GM18519 (cell line): ENCODE measurements around the gene ZNF44.
"Not testable (repeated sequence)": the region's sequence is repeated elsewhere in the genome, so short reads cannot be mapped to it uniquely, and the experiment has no call there.

Source experiments
- ATAC-seq: cut with Tn5 transposase; IDR thresholded peaks from one replicate; pipeline ENCODE4 v1.9.1; 2021; ENCODE audit warnings: mild to moderate bottlenecking, moderate library complexity; ENCODE audit not compliant: unreplicated experiment, low FRiP score

Gene ZNF44

DNA sequence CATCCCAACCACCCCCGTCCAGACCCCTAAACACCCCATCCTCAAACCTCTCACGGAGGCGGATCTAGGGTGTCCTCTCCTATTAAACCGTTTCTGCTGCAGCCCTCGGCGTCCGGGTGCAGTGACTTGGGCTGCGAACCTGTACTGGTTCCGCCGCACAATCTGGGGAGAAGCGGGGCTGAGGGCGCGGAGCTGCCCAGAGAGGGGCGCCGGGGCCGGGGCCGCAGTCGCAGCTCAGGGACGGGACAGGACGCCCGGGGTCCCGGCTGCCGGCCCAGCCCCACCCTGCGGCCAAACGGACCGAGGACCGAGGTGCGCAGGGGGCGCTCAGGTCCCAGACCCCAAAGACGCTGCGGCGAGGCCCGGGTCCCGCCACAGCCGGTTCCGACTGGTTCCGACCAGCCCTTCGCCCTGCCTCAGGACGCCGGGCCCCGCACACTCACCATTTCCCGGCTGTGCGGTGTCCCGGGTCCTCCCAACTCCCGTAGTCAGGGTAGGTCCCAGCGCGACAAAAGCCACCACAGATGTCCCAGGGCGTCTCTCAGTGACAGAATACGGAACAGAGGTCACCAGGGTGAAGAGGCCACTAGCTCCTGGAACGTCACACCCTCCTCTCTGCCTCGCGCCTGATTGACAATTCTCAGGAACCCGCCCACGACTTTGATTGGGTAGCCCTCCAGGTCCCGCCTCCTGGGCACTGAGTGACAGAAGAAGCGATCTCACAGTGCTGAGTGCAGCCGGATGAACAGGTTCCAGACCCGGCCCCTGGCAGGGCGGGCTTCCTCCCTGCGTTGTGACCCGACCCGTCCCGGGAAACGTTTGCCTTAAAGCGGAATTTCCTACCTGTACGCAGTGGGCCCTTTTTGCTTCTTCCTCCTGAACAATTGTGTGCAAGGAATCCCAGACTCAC, at the start of gene ZNF44:
Gene ZNF44, minus strand, starts transcription at position 635 of the 910 bp plus-strand sequence. Its CDS starts 189 bp downstream, at position 446.
- peak; percentile 84 for ATAC-seq

DNA sequence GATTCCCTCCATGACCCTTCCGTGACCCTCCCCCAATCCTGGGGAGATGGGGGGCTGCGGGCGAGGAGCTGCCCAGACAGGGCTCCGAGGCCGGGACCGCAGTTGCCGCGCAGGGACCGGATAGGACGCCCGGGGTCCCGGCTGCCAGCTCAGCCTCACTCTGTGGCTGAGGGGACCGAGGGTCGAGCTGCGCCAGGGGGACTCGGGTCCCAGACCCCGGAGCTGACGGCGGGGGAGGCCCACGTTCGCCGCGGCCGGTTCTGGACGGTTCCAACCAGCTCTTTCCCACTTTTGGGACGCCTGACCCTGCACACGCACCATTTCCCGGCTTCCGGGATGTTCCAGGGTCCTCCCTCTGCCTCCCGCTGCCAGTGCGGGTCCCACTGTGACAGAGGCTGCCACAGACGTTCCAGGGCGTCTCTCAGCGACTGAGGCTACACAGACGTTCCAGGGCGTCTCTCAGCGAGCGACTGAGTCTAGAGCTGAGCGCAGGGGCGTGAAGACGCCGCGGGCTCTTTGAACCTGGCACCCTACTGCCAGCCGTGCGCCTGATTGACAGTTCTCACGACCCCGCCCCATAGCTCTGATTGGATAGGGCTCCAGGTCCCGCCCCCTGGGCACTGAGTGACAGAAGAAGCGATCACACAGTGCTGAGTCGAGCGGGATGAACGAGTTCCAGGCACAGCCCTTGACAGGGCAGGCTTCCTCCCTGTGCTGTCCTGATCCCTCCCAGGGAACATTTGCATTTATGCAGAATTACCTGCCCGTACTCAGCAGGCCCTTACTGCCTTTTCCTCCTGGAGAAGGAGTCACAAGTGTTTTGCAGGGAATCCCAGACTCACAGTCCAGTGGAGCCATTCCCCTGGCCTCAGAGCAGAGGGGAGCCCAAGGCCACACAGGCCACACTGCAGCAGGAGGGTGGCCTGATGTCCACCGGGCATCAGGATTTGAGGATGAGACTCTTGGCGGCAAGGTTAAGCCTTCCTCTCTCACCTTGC, 38.8 kb upstream of the ZNF44 start, which contains the start of gene ZNF563:
Gene ZNF563, minus strand, starts transcription at position 472 of the 998 bp plus-strand sequence. Its CDS starts 151 bp downstream, at position 321.
- peak; percentile 75 for ATAC-seq

DNA sequence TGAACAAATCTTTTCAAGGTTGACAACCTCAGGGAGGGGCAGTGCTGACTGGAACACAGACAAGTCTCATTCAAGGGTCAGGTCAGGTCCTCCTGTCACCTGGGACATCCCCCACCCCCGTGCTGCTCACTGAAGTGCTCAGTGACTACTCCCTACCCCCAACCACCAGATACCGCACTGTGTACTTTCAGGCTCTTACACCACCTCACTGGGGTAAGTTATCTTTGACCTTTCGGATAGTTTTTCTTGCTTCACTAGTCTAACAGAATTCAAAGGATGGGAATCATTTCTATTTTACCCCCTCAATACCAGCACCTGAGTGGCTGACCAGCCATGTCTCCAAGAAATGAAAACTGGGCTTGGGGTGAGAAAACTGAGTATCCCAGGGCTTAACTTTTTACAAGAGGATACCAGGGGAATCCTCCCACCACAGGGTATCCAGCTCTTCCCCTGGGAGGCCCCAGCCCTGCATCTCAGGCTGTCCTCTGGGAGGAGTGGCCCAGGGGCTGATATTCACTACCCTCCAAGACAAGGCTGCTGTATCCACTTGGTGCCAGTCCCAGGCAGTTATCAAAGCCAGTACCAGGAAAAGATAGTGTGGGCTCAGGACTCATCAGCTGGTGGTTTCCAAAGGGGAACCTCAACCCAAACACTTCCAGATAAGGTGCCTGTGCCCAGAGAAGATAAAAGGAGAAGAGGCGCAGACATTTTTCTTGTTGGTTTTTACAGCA, 36.7 kb upstream of the ZNF44 start:
- ATAC-seq, result no peak

DNA sequence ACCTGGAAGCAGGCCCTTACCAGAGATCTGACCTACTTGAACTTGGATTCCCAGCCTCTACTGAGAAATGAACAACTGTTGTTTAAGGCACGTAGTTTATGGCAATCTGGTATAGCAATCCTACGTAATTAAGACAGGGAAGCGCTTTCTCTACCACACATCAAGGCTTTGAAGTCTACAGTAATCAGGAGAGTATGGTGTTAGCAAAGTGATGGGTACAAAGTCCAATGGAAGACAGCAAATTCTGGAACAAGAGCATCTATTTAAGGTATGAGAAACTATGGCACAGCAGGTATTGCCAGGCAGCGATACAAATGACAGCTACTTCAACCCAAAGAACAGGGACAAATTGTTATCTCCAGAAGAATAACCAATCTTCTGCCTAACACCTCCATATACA, 35.7 kb upstream of the ZNF44 start:
- ATAC-seq, result no peak

DNA sequence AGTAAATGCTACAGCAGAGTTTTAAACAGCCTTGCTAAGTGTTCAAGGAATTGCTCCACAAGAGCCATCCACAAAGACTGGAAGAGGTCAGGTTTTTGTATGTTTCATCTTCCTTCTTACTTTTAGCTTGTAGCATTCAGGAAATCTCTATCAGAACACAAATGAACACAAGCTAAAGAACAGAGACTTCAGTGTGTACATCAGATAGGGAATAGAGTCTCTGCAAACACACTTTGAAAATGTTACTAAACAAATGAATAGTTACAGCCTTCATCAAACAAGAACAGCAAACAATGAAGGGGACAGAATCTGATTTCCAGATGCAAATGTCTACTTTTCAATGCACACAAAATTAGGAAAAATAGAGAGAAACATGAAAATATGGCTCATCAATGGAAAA, 31.0 kb upstream of the ZNF44 start:
- no peak for ATAC-seq

DNA sequence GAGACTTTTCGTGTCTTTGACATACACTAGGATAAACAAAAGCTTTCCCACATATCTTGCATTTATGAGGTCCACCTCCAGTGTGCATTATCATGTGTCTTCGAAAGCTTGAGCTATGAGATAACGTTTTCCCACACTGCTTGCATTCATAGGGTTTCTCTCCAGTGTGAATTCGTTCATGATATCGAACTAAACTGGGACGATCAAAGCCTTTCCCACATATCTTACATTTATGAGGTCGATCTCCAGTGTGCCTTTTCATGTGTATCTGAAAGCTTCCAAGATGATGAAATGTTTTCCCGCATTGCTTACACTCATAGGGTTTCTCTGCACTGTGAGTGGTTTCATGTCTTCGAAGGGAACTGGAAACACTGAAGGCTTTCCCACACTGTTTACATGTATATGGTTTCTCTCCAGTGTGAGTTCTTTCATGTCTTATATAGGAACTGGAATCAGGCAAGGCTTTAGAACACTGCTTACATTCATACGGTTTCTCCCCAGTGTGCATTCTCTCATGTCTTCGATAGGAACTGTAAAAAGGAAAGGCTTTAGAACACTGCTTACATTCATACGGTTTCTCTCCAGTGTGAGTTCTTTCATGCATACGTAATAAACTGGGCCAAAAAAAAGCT, 24.2 kb upstream of the ZNF44 start:
- no peak for ATAC-seq

DNA sequence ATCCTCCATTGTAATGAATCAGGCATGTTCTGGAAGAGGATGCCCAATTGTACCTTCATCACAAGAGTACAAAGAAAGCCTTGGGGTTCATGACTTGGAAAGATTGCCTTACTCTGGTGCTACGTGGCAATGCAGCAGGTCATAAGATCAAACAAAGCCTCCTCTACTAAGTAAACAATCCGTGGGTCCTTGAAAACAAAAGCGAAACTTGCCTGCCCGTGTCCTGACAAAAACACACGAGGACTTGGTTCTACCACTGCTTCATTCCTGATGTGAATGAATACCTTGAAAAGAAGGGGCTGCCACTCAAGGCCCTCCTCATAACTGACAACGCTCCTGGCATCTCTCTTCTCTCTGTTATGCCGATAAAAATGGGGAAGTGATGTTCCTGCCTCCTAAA, 19.9 kb upstream of the ZNF44 start:
- no peak for ATAC-seq

DNA sequence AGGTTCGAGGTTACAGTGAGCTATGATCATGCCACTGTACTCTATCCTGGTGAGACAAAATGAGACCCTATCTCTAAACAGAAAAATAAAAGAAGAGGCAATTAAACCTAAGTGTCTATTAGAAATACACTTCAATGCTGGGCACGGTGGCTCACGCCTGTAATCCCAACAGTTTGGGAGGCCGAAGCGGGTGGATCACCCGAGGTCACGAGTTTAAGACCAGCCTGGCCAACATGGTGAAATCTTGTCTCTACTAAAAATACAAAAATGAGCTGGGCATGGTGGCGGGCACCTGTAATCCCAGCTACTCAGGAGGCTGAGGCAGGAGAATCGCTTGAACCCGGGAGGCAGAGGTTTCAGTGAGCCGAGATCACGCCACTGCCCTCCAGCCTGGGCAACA, 14.2 kb upstream of the ZNF44 start:
- not testable (repeated sequence) for ATAC-seq

DNA sequence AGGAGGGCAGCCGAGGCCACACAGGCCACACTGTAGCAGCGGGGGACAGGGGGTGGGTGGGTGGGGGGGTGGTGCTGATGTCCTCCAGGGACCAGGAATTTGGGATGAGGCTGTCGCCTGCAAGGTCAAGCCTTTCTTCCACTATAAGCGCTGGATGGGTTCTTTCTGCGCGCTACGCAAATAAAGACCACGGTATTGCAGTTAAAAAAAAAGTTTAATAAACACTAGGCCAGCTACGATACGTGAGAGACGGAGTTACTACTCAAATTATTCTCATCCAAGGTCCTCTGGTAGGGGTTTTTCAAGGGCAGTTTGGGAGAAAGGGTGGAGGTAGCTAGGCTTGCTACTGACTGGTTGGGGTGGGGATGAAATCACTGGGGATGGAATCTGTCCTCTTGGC, 508 bp upstream of the ZNF44 start:
- ATAC-seq, result no peak

DNA sequence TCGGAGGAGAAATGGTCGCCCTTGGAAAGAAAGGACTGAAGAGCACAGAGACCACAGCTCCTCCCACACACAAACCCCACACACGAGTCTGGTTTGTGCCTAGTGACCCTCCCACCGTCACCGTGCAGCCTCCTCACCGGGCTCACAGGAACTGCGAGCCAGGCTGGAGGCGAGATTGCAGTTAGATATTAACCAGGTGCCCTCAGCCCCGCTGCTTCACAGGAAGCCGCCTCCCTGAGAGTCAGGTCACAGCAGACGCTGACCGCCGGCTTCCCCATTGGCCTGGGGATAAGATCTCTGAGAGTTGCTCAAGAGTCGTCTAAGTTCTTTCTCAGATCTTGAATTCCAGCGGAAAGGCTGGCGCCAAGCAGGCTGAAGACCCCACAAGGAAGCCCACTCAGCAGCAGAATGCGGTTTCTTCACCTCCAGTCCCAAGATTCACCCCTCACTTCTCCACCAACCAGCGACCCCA, 870 bp downstream of the ZNF44 start:
- no peak for ATAC-seq

DNA sequence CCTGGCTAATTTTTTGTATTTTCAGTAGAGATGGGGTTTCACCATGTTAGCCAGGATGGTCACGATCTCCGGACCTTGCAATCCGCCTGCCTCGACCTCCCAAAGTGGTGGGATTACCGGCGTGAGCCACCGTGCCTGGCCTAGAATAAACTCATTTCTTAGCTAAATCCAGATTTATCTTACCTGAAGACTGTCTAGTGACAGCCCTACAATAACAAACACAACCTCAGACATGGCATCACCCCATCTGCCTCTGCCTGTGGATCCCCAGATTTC, 5.0 kb downstream of the ZNF44 start:
- no peak for ATAC-seq

DNA sequence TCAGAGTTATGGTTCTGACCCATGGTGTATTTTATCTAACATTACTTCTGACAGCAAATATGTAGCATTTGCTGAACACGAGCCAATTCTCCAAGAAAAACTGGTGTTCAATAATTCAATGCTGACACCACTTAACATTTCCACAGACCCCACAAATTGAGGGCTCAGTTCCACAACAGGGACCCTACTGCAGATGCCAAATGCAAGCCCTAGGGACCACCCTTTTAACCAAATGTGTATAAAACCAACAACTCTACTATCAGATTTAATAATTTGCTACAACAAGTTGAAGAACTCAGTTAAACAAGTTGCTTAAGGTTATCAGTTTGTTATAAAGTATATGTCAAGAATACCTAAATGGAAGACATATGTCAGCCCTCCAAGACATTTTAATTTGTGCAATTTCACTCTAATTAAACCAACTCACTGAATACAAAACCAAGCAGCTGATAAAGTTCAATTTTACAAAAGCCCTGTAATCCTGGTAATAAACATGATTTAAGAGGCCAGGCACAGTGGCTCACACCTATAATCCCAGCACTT, 6.7 kb downstream of the ZNF44 start:
- no peak for ATAC-seq

DNA sequence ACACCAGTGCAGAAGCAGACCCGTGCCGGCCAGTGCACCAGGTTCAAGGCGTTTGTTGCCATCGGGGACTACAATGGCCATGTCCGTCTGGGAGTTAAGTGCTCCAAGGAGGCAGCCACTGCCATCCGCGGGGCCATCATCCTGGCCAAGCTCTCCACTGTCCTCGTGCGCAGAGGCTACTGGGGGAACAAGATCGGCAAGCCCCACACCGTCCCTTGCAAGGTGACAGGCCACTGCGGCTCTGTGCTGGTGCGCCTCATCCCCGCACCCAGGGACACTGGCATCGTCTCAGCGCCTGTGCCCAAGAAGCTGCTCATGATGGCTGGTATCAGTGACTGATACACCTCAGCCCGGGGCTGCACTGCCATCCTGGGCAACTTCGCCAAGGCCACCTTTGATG, 10.1 kb downstream of the ZNF44 start:
- ATAC-seq, result no peak

DNA sequence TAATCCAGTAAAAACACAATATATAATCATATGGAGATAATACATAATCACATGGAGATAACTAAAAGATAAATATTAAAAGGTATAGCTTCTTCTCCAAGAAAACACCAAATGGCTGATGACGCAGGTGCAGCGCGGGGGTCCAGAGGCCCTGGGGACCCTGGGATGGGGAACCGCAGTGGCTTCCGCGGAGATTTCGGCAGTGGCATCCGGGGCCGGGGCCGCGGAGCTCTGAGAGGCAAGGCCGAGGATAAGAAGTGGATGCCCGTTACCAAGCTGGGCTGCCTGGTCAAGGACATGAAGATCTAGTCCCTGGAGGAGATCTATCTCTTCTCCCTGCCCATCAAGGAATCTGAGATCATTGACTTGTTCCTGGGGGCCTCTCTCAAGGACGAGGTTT, 10.5 kb downstream of the ZNF44 start:
- no peak for ATAC-seq

DNA sequence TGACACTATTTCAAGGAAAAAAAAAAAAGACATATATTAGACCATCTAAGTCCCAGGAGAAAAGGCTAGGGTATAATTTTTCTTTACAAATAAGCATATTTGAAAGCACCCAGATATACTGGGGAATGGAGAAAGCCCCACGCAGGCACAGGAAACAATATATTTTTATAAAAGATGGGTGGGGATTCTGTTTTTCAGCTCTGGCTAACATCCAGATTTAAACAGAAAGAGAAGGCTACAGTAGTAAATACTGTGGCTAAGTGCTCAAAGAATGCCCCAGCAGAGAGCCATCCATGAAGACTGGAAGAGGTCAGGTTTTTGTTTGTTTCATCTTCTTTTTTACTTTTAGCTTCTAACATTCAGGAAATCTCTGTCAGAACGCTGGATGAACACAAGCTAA, 16.0 kb downstream of the ZNF44 start:
- ATAC-seq, result no peak

DNA sequence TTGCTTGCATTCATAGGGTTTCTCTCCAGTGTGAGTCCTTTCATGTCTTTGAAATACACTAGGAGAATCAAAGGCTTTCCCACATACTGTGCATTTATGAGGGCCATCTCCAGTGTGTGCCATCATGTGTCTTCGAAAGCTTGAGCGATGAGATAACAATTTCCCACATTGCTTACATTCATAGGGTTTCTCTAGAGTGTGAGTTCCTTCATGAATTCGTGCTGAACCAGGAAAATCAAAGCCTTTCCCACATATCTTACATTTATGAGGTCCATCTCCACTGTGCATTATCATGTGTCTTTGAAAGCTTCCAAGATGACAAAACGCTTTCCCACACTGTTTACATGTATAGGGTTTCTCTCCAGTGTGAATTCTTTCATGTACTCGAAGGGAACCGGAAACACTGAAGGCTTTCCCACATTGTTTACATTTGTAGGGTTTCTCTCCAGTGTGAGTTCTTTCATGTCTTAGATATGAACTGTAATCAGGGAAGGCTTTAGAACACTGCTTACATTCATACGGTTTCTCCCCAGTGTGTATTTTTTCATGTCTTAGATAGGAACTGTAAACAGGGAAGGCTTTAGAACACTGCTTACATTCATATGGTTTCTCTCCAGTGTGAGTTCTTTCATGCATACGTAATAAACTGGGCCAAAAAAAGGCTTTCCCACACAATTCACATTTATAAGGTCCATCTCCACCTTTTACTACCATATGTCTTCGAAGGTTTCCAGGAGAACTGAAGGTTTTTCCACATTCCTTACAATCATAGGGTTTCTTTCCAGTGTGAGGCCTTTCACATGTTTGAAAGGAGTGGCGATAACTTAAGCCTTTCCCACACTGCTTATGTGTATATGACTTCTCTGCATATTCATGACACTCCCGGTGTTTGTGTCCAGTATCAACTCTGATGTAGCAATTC, 21.4 kb downstream of the ZNF44 start:
- ATAC-seq, result no peak

DNA sequence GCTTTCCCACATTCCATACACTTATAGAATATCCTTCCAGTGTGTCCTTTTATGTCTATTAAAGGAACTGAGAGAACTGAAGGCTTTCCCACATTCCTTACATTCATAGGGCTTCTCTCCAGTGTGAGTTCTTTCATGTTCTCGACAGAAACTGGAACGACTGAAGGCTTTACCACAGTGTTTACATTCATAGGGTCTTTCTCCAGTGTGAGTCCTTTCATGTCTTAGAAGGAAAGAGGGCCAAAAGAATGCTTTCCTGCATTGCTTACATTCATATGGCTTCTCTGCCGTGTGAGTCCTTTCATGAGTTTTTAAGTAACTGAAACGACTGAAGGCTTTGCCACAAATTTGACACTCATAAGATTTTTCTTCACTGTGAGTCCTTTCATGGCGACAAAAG, 22.3 kb downstream of the ZNF44 start:
- ATAC-seq, result no peak

DNA sequence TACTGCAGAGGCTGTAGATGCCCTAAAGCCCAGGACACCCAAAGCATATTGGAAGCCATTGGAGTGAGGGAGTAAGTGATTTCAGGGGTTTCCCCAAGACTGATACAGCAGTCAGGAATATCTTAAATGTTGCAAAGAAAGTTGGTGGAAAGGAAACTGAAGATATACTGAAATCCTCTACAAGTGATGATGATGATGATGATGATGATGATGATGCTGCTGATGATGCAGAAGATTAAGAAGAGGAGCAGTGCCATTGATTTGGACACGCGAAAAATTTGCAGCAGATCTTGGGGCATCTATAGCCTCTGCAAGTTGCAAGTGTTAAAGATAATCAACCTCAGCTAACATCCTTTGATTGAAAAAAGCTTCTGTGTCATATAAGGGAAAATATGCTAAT, 23.8 kb downstream of the ZNF44 start:
- ATAC-seq, result no peak
